Stimulated activated CD4-positive, alpha-beta T cell treated with anti-CD3 and anti-CD28 coated beads, Interleukin-4, amount 100 ng/mL, for 1 hour (primary cell): ENCODE results near the gene ALDH16A1.
A peak's percentile ranks its signal among the peaks of the same experiment; 100 is the strongest.

Experiments used
- DNase-seq: peaks from one replicate; pipeline ENCODE4 v3.0.0-alpha.2; 2020

ALDH16A1 gene

GRCh38 chr19:49425178-49425577 lies 27.8 kb upstream of the ALDH16A1 start, which contains the start of gene GFY:
GFY (plus strand) TSS chr19:49425388; CDS start chr19:49426431, 1,043 bp downstream.
- DNase-seq: no peak

GRCh38 chr19:49425922-49426592 lies 27.0 kb upstream of the ALDH16A1 start:
- peak; percentile 36 for DNase-seq

- DNase-seq: no peak
Observed at GRCh38 chr19:49427339-49427738, 25.7 kb upstream of the ALDH16A1 start.

DNA sequence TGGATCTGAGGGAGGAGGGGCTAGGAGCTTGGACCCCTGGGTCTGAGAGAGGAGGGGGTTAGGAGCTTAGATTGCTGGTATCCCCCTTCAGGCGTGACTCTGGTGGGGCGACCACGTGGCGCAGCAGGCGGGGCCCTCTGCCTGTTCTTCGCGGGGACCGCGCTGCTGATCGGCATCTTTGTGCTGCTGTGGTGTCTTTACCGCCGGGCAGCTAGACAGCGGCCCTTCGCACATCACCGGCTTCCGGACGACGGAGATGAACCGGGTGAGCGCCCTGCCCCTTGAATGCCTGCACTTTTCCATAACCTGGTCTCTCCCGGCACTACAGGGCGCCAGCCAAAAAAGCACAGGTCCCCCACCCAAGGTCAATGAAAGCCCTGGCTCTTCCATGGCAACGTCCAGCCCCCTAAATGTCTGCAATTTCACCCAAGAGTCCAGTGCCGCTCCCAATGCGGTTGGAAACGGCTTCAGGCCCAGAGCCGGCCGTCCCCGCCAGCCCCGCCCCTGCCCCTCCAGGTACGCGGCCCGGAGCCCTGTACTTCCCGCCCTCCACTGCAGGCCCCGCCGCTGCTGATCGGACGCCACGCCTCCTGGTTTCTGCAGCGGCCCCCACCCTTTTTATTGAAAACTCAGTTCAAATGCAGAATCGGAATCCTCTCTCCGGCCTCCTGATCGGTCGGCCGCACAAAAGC lies 25.0 kb upstream of the ALDH16A1 start:
- no peak for DNase-seq

DNA sequence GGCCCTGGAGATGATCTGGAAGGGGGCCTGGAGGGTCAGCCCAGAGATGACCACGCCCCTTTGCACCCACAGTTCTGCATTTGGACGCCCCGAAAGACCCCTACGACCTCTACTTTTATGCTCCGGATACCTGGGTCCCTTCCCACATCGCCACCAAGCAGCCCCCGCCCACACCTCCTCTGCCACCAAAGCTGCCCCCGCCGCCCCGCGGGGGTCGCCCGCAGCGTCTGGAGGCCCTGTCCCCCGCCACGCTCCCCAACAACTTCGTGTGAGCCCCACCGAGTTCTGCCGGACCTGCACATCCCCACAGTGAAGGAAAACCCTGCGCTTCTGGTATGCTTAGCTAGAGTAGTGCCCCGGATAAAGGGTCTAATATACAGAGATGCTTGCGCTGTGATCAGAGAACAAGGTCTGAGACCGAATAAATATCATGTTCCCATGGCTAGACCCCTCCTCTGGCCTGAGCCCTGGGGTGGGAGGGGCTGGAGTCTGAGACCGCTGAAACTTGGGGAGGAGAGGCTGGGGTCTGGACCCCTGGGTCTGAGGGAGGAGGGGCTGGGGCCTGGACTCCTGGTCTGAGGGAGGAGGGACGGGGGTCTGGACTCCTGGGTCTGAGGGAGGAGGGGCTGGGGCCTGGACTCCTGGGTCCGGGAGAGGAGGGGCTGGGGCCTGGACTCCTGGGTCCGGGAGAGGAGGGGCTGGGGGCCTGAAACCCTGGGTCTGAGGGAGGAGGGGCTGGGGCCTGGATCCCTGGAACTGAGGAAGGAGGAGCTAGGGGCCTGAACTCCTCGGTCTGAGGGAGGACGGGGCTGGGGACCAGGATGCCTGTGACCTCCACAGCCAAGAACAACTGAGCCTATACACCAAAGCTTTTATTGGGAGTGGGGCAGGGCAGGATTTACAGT lies 24.2 kb upstream of the ALDH16A1 start:
- DNase-seq: no peak

GRCh38 chr19:49430172-49430677 lies 22.8 kb upstream of the ALDH16A1 start:
- DNase-seq: no peak

DNA sequence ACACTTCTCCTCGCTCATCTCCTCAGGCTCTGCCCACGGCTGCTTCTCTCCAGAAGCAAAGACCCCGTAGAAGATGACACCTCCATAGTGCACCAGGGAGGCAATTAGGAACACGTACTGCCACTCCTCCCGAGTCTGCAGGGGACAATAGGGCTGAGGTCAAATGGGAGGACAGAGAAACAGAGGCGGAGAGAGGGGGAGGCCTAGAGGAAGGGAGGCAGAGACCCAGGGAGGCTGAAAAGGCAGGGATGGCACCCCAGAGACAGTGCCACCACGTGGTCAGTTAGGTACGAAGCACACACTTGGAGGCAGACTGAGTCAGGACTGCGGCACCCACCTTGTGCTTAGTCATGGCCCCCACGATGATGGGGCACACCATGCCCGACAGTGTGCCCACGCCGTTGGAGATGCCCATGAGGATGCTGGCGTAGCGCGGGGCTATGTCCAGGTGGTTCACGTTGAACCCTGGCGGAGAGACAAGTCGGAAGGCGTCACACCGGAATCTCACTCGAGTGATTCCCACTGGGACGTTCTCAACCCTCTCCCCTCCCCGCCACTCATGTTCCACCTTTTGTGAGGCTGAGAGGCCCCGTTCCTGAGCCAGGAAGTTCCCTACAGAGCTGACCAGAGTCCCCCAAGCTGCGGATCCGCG lies 22.2 kb upstream of the ALDH16A1 start:
- DNase-seq: peak; percentile 34

DNA sequence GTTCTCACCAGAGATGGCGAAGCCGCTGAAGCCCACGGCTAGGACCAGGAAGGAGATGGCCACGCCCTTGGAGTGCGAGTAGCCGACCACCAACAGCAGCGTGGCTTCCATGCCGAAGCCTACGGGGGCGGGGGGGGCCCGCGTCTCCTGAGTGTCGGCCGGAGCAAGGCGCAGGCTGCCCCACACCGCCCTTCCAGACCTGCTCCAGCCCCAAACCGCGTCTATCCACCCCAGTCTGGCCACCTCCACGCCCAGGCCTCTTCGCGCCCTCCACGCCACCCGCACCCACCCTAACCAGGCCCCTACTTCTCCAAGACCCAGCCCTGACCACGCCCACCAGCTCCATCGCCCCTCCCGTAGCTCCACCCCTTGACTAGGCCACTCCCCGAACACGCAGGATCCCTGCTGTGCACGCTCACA lies 21.7 kb upstream of the ALDH16A1 start:
- DNase-seq: peak; percentile 33

DNA sequence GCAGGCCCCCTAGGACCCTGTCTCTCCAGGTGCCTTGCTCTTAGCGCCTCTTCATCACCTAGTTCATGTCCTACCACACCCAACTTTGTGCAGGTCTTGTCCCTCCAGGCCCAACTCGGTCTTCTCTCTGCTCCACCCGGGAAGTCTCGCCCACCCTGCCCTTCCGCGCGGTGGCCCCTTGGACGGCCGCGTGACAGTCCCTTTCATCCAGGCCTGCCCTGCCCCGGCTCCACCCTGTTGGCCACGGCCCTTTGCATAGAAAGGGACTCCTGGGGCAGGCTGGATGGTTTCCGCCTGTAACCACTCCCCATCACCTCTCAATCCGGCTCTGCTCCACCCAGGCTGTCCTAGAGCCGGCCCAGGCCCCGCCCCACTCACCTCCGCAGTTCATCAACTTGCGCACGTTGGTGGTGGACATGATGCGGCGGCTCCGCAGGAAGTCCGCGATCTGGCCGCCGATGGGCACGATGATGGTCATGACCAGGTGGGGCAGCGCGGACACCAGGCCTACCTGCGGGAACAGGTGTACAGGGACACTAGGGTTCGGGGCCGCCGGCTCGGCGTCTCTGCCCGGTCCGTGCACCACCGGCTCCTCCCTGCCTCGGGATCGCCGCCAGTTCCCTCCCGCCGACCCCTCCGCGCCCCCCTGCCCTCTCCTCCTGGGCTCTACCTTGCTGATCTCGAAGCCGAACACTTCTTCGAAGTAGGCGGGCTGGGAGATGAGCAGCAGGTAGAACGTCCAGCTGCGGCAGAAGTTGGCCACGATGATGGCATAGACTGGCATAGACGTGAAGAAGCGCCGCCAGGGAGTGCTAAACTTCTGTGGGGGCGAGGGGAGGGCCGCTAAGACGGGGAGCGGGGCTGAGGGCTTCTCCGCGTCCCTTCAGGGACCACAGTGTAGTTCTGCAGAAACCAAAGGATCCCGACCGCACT lies 20.6 kb upstream of the ALDH16A1 start:
- peak; percentile 30 for DNase-seq

DNA sequence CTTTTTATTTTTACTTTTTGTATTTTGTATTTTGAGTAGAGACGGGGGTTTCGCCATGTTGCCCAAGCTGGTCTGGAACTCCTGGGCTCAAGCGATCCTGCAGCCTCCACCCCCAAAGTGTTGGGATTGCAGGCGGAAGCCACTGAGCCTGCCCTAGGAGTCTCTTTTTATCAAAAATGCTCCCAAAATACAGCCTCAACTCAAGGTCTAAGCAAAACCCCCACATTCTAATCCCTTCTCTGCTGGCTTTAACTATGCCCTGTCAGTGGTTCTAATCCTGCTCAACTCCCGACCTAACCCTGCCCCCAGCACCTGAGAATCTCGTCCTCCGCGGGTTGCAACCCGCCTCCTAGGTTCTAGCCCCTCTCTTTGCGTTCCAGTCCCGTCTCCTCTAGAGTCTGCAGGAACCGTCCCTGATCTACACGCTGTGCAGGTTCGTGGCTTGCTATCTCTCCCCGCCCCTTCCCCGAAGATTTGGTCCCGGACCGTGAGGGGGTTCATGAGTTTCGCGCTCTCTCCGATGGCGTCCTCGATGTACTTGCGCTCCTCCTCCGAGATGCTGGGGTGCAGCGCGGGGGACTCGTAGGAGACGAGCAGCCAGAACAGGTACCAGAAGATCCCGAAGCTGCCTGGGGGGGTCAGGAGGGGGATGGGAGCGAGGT lies 19.7 kb upstream of the ALDH16A1 start:
- no peak for DNase-seq

GRCh38 chr19:49434907-49435583 lies 18.0 kb upstream of the ALDH16A1 start:
- DNase-seq: no peak

GRCh38 chr19:49435670-49436069 lies 17.4 kb upstream of the ALDH16A1 start:
- DNase-seq: no peak

- DNase-seq: peak; percentile 64
Observed at GRCh38 chr19:49436381-49437017, 16.5 kb upstream of the ALDH16A1 start.

DNA sequence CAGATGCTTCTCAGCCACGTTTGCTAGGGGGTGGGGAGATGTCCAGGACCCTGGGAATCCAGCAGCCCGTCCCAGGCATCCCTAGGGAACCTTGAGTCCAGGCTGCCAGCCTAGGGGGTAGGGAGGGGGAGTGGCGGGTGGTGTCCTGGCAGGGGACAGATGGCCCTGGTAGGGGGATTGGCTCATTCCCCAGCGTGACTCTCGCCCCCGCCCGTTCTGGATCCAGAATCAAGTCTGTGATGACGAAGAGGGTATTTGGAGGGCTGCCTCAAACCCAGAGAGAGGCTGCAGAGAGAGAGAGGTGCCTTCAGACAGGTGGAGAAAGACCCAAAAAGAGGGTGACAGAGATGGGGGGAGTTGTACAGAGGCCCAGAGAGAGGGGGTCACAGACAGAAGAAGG lies 15.8 kb upstream of the ALDH16A1 start:
- DNase-seq: no peak

- no peak for DNase-seq
Observed at GRCh38 chr19:49438261-49438660, 14.8 kb upstream of the ALDH16A1 start.

DNA sequence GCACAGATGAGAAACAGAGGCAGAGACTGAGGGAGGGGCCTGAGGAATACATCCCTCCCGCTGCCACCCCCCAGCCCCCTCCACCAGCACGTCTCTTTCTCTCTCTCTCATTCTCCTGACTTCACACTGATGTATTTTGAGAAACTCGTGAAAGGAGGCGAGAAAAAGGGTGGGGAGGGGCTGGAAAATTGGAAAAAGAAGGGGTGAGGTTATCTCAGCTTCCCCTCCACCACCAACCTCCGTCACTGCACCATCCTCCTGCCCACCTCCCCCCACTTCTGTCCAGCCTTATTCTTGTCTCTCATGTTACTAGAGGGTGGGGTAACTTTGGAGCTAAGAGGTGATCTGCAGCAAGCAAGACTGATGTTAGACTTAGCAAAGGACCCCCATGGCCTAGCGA lies 13.2 kb upstream of the ALDH16A1 start:
- no peak for DNase-seq

DNA sequence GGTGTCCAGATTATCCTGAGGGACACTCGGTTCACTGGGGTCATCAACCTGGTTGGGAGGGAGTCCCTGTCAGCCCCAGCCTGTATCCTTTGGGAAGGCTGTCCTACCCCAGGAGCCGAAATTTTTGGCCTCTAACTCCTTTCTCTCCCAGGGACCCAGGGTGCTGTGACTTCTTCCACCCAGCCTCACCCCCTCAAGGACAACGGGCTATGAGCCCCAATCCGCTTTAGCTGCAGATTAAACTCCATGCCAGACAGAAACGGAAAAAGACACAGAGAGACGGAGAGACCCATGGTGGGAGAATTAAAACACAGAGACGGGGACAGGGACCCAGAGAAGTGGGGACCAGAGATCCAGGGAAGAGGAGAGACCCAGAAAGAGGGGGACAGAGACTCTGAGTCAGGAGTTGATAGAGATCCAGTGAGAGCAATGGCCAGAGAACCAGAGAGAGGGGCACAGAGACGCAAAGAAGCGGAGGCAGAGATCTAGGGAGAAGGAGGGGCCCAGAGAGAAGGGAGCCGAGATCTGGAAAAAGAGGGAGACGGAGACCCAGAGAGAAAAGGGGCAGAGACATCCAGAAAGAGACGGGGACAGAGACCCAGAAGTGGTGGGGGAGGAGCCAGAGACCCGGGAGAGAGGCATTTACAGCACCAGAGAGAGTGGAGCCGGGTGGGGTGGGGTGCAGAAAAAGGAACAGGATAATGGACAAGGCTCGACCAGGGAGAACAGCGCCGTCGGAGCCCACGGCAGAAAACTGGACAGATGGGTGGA lies 12.4 kb upstream of the ALDH16A1 start:
- no peak for DNase-seq

DNA sequence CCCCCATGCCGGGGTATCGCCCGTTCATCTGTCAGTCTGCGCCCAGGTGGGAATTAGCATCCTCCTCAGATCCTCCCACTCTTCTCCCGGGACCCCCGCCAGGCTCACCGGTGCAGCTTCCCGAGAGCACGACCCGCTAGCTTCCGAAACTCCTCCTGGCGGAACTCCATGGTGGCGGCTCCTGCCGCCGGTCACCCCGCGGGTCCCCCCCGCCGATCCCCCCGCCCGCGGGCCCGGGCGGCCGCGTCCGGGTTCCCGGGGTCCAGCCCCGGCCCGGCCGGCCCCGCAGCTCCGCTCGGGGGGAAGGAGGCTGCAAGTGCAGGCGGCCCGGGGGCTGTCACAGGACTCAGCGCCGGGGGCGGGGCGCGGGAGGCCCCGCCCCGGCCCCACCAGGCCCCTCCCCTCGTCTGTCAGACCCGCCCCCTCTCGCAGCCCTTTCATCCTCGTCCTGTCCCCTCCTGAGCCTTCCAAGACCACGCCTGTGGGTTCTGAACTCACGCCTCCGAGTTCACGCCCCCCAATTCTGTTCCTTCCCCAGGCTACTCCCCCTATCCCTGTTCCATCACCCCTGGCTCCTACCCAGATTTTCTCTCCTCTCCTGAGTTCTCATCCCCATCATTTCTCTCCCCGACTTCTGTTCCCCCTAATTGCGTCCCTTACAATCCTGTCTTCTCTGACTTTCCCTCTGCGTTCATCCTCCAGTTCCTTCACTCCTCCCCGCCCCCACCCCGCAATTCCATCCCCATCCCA lies 11.6 kb upstream of the ALDH16A1 start, which contains the start of gene SLC17A7:
SLC17A7 (minus strand) TSS at position 318 of the 750 bp plus-strand sequence; CDS start at position 170, 148 bp downstream.
- peak; percentile 51 for DNase-seq
